H1 (cell line): ENCODE results near the gene CNST. TPM values are rescaled to one million over a fixed set of nuclear protein-coding genes. Genes with fewer than 3 reads are reported as not detected.

Experiments used
- BCL11A ChIP-seq, 2 experiments: IDR thresholded peaks; one replicate each; pipeline ENCODE4 v1.6.1; 2011; ENCODE audit warnings: low read depth in 2 of 2, low read length in 2 of 2, mild to moderate bottlenecking in 2 of 2
- BRCA1 ChIP-seq: IDR thresholded peaks from 2 replicates; pipeline ENCODE4 v1.6.1; 2012; ENCODE audit warnings: low read depth, low read length, improper control_type of control experiment
- CBX5 ChIP-seq: fragments of 300-800, 300-1000 bp; sonication (generic); IDR thresholded peaks from 2 replicates; pipeline ENCODE4 v1.7.1; 2016; ENCODE audit warnings: antibody characterized with exemption, low read length, low read depth
- CBX8 ChIP-seq: fragments of 300-800, 300-1000 bp; sonication (generic); IDR thresholded peaks from 2 replicates; pipeline ENCODE4 v1.7.1; 2016; ENCODE audit warnings: low read depth, low read length, borderline replicate concordance
- FOSL1 ChIP-seq: IDR thresholded peaks from 2 replicates; pipeline ENCODE4 v1.6.1; 2011; ENCODE audit warnings: mild to moderate bottlenecking, low read depth, low read length, moderate library complexity; ENCODE audit not compliant: insufficient read depth
- KDM5A ChIP-seq: fragments of 200-600 bp; IDR thresholded peaks from 2 replicates; pipeline ENCODE4 v1.7.1; 2012; ENCODE audit warnings: mild to moderate bottlenecking, low read length, inconsistent platforms, mixed read lengths
- POLR2AphosphoS5 ChIP-seq: IDR thresholded peaks from 2 replicates; pipeline ENCODE4 v1.6.1; 2011; ENCODE audit warnings: low read depth, low read length
- RAD21 ChIP-seq, 2 experiments: IDR thresholded peaks in 1 of 2; conservative IDR thresholded peaks in 1 of 2; 2 replicates each; pipeline ENCODE4 v1.6.1; 2011; ENCODE audit warnings: low read depth in 2 of 2, low read length in 2 of 2, improper control_type of control experiment in 1 of 2, inconsistent platforms in 1 of 2, mild to moderate bottlenecking in 1 of 2, moderate library complexity in 1 of 2
- RFX5 ChIP-seq: IDR thresholded peaks from 2 replicates; pipeline ENCODE4 v1.6.1; 2011; ENCODE audit warnings: low read depth, low read length, improper control_type of control experiment, borderline replicate concordance
- SP1 ChIP-seq: IDR thresholded peaks from 2 replicates; pipeline ENCODE4 v1.6.1; 2011; ENCODE audit warnings: low read depth, low read length
- TAF7 ChIP-seq: optimal IDR thresholded peaks from 2 replicates; pipeline ENCODE3; 2011; ENCODE audit warnings: low read depth, mild to moderate bottlenecking, inconsistent platforms, low read length, moderate library complexity, borderline replicate concordance
- ZNF274 ChIP-seq: IDR thresholded peaks from 2 replicates; pipeline ENCODE4 v1.7.0; 2012; ENCODE audit warnings: low read length, borderline replicate concordance; ENCODE audit errors: extremely low read depth
- polyA plus RNA-seq, 7 experiments: library from polyadenylated mRNA; depleted of rRNA in 3 of 7; stranded (reverse) in 5 of 7; unstranded in 2 of 7; fragments of >200 nt in 5 of 7; fragments of 200-250 nt in 2 of 7; gene quantifications; 1 replicate in 5 of 7; 2 replicates in 1 of 7; 4 replicates in 1 of 7; pipeline versions ENCODE4 v1.2.1 to v1.2.3, GENCODE V29; 2011 to 2013; ENCODE audit warnings: missing spikeins in 2 of 7, mixed read lengths in 2 of 7
- total RNA-seq: library from RNA; stranded (reverse); fragmentation: NEBNext Ultra II Directional; extraction: Animal tissue kit (Norgen Biotek cat#: 25700); gene quantifications from 2 replicates; pipeline ENCODE4 v1.2.1, GENCODE V29; 2021

The CNST gene
- total and polyA plus RNA-seq, 2 of the 8 experiments (the other 6 are each of a cell fraction or from before 2014, with no cell fraction given): 5.3 to 21.3 TPM

- no peak for TF ChIP-seq CBX5
- no peak for TF ChIP-seq POLR2AphosphoS5
- TF ChIP-seq BCL11A (IDR thresholded peaks at IDR 0.05; ENCODE audit: low read depth in 2 of 2, low read length in 2 of 2): no peak
- no peak for TF ChIP-seq BRCA1
- TF ChIP-seq SP1: no peak
- TF ChIP-seq TAF7: no peak
- no peak for TF ChIP-seq RFX5
- no peak for TF ChIP-seq RAD21 (IDR thresholded peaks at IDR 0.05 in 1 of 2, conservative IDR thresholded peaks at IDR 0.05 in 1 of 2; ENCODE audit: low read depth in 2 of 2, low read length in 2 of 2)
- no peak for TF ChIP-seq FOSL1
- no peak for TF ChIP-seq CBX8
- TF ChIP-seq ZNF274: no peak
- TF ChIP-seq KDM5A: no peak
Observed at GRCh38 chr1:246678816-246679793, 112.8 kb downstream of the CNST start (continued).
